MM.1S (cell line): ENCODE results near the gene EXOC4.

Experiments used
- DNase-seq: peaks from one replicate; pipeline ENCODE4 v3.0.0-alpha.2; 2015
- H2AFZ ChIP-seq: fragments of 300-600 bp; sonication (generic); 2 replicates; pipeline ENCODE4 v1.6.0; 2016; ENCODE audit warnings: antibody characterized with exemption, low read length
- H3F3A ChIP-seq: fragments of 300-600 bp; sonication (generic); 2 replicates; pipeline ENCODE4 v1.6.1; 2016; ENCODE audit warnings: mild to moderate bottlenecking, antibody characterized with exemption, low read length, moderate library complexity, mixed read lengths; ENCODE audit not compliant: insufficient read depth
- H3K27ac ChIP-seq: fragments of 300-600 bp; sonication (generic); 2 replicates; pipeline ENCODE4 v1.5.1; 2016; ENCODE audit warnings: mild to moderate bottlenecking, low read length
- H3K27me3 ChIP-seq: fragments of 300-600 bp; sonication (generic); replicated peaks from 2 replicates; pipeline ENCODE4 v1.6.0; 2016; ENCODE audit warnings: low read length; ENCODE audit not compliant: insufficient read depth
- H3K36me3 ChIP-seq: fragments of 300-600 bp; sonication (generic); replicated peaks from 2 replicates; pipeline ENCODE4 v1.6.1; 2016; ENCODE audit warnings: mild to moderate bottlenecking, low read length, mixed read lengths; ENCODE audit not compliant: insufficient read depth
- H3K4me1 ChIP-seq: fragments of 300-600 bp; sonication (generic); 2 replicates; pipeline ENCODE4 v1.6.1; 2016; ENCODE audit warnings: low read length, mixed read lengths
- H3K4me2 ChIP-seq: fragments of 300-600 bp; sonication (generic); 2 replicates; pipeline ENCODE4 v1.6.0; 2016; ENCODE audit warnings: low read depth, low read length
- H3K4me3 ChIP-seq: fragments of 300-600 bp; sonication (generic); 2 replicates; pipeline ENCODE4 v1.5.1; 2016; ENCODE audit warnings: low read length, mixed read lengths
- H3K79me2 ChIP-seq: fragments of 300-600 bp; sonication (generic); 2 replicates; pipeline ENCODE4 v1.6.1; 2016; ENCODE audit warnings: mixed run types, low read length, mixed read lengths
- H3K9ac ChIP-seq: fragments of 300-600 bp; sonication (generic); 2 replicates; pipeline ENCODE4 v1.6.1; 2016; ENCODE audit warnings: low read length, mixed read lengths
- H3K9me2 ChIP-seq: fragments of 300-600 bp; sonication (generic); replicated peaks from 2 replicates; pipeline ENCODE4 v1.6.1; 2016; ENCODE audit warnings: mild to moderate bottlenecking, low read length, mixed read lengths; ENCODE audit not compliant: insufficient read depth
- H3K9me3 ChIP-seq: fragments of 300-600 bp; sonication (generic); replicated peaks from 2 replicates; pipeline ENCODE4 v1.6.1; 2016; ENCODE audit warnings: mild to moderate bottlenecking, low read length, mixed read lengths; ENCODE audit not compliant: insufficient read depth
- H4K20me1 ChIP-seq: fragments of 300-600 bp; sonication (generic); 2 replicates; pipeline ENCODE4 v1.6.1; 2016; ENCODE audit warnings: mild to moderate bottlenecking, low read length, moderate library complexity, mixed read lengths; ENCODE audit not compliant: insufficient read depth
- CTCF ChIP-seq: fragments of 300-600 bp; sonication (generic); IDR thresholded peaks from 2 replicates; pipeline ENCODE4 v1.5.1; 2016; ENCODE audit warnings: antibody characterized with exemption, low read length, mixed read lengths
- EZH2 ChIP-seq: fragments of 300-600 bp; sonication (generic); optimal IDR thresholded peaks from 2 replicates; pipeline ENCODE3; 2017; ENCODE audit warnings: low read depth, mild to moderate bottlenecking, antibody characterized with exemption, low read length, mixed read lengths
- EZH2phosphoT487 ChIP-seq: fragments of 300-600 bp; sonication (generic); IDR thresholded peaks from 2 replicates; pipeline ENCODE4 v1.6.1; 2018; ENCODE audit warnings: antibody characterized with exemption, low read length

Gene EXOC4

GRCh38 chr7:133693281-133693680 is 440.4 kb downstream of the EXOC4 start:
- H3K27ac ChIP-seq = no peak overlapping the region
- H3K4me3 ChIP-seq = no peak overlapping the region
- H2AFZ ChIP-seq = no peak overlapping the region
- H3K4me1 ChIP-seq = no peaks in the 10 kb centered on the region
- no peak for DNase-seq
- TF ChIP-seq EZH2 (no peak), EZH2phosphoT487 (no peak), CTCF (no peak)
- no peaks in the 10 kb centered on the region for H3K9me2 ChIP-seq
- no peak overlapping the region for H3K4me2 ChIP-seq
- no peaks in the 10 kb centered on the region for H3K27me3 ChIP-seq
- no peaks in the 10 kb centered on the region for H3K36me3 ChIP-seq
- no peaks in the 10 kb centered on the region for H3K79me2 ChIP-seq
- H4K20me1 ChIP-seq = no peaks in the 10 kb centered on the region
- no peaks in the 10 kb centered on the region for H3F3A ChIP-seq
- H3K9me3 ChIP-seq = no peaks in the 10 kb centered on the region
- no peak overlapping the region for H3K9ac ChIP-seq

DNA sequence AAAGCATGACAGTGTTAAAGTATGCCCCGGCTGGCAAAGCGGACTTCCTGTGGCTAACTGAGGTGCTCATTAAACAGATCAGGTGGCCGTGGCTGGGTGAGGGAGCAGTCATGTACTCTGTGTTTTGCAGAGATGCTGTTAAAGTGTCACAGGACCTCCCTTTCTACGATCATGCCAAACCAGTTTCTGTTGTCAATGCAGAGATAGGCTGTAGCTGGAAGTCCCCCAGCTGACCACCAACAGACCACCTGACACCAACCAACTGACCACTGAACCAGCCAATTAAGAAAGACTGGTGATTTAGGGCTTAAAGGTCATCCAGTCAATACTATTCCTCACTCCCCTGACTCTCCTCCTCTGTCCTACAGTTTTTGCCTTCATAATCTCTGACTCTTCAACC is 443.2 kb downstream of the EXOC4 start:
- H3K4me3 ChIP-seq = no peak overlapping the region
- no peak overlapping the region for H3K9ac ChIP-seq
- no peaks in the 10 kb centered on the region for H3F3A ChIP-seq
- TF ChIP-seq EZH2 = no peak
- TF ChIP-seq EZH2phosphoT487 = no peak
- no peak for TF ChIP-seq CTCF
- H3K27ac ChIP-seq = no peak overlapping the region
- no peak for DNase-seq
- no peaks in the 10 kb centered on the region for H4K20me1 ChIP-seq
- no peaks in the 10 kb centered on the region for H3K79me2 ChIP-seq
- no peaks in the 10 kb centered on the region for H3K36me3 ChIP-seq
- H3K27me3 ChIP-seq = no peaks in the 10 kb centered on the region
- no peak overlapping the region for H2AFZ ChIP-seq
- no peaks in the 10 kb centered on the region for H3K9me3 ChIP-seq
- H3K4me1 ChIP-seq = no peaks in the 10 kb centered on the region
- H3K4me2 ChIP-seq = no peak overlapping the region
- H3K9me2 ChIP-seq = no peaks in the 10 kb centered on the region

DNA sequence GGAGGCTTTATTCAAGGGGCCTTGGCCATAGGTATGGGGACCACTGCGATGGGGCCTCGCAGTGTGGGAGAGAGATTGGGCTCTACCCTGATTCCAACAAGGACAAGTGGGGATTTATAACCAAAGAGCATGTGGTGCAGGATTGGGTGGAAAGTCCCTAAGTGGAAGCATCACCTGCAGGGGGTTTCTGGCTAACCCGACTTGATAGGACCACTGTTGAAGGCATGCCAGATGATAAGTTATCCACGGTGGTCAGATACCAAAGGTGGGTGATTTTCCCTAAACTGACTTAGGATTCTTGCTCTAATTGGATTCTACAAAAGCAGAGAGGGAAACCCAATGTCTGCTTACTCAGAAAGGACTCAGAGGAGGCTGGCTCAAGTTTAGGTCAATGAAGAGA is 444.7 kb downstream of the EXOC4 start:
- no peak overlapping the region for H3K4me2 ChIP-seq
- H3K4me3 ChIP-seq = no peak overlapping the region
- H3K27me3 ChIP-seq = no peaks in the 10 kb centered on the region
- no peak overlapping the region for H2AFZ ChIP-seq
- H3K79me2 ChIP-seq = no peaks in the 10 kb centered on the region
- H3K9me3 ChIP-seq = no peaks in the 10 kb centered on the region
- no peaks in the 10 kb centered on the region for H3K36me3 ChIP-seq
- no peak overlapping the region for H3K9ac ChIP-seq
- TF ChIP-seq CTCF = no peak
- no peak for TF ChIP-seq EZH2phosphoT487
- TF ChIP-seq EZH2 = no peak
- H4K20me1 ChIP-seq = no peaks in the 10 kb centered on the region
- no peak for DNase-seq
- H3K9me2 ChIP-seq = no peaks in the 10 kb centered on the region
- no peak overlapping the region for H3K27ac ChIP-seq
- H3K4me1 ChIP-seq = no peaks in the 10 kb centered on the region
- H3F3A ChIP-seq = no peaks in the 10 kb centered on the region

DNA sequence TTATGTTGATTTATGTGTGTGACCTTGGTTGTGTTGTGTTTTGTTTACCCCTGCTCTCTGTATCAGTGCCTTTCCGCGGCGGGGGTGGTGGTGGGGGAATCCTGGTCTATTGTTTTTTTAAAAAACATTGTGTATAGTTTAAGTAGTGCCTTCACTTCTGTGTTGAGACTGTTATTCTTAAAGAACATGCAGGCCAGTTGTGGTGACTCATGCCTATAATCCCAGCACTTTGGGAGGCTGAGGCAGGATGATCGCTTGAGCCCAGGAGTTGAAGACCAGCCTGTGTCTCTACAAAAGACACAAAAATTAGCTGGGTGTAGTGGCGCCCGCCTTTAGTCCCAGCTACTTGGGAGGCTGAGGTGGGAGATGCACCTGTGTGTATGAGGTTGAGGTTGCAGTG is 445.2 kb downstream of the EXOC4 start:
- Histone ChIP-seq H3K4me3 (no peak overlapping the region), H3K79me2 (no peaks in the 10 kb centered on the region), H3K4me2 (no peak overlapping the region), H3K9me2 (no peaks in the 10 kb centered on the region), H3K27me3 (no peaks in the 10 kb centered on the region), H3K4me1 (no peaks in the 10 kb centered on the region), H3K36me3 (no peaks in the 10 kb centered on the region), H3F3A (no peaks in the 10 kb centered on the region), H3K27ac (no peak overlapping the region), H2AFZ (no peak overlapping the region), H3K9me3 (no peaks in the 10 kb centered on the region), H4K20me1 (no peaks in the 10 kb centered on the region), H3K9ac (no peak overlapping the region)
- TF ChIP-seq CTCF (no peak), EZH2 (no peak), EZH2phosphoT487 (no peak)
- no peak for DNase-seq
